ENCODE measurements around the gene VPS54.

Gene VPS54

GRCh38 chr2:64019083-64019974 is at the start of gene VPS54:
VPS54 (minus strand) TSS chr2:64019428; CDS start chr2:63983999, 35,429 bp downstream.
- DNase-seq (ENCODE audit: low read depth): peak; percentile 32

- no peak for DNase-seq (ENCODE audit: low read depth)
Observed at GRCh38 chr2:64067326-64067725, 48.1 kb upstream of the VPS54 start.

GRCh38 chr2:64065516-64065915 is 46.3 kb upstream of the VPS54 start:
- DNase-seq (ENCODE audit: low read depth): no peak

GRCh38 chr2:64063924-64064331 is 44.7 kb upstream of the VPS54 start:
- no peak for DNase-seq (ENCODE audit: low read depth)

- no peak for DNase-seq (ENCODE audit: low read depth)
Observed at GRCh38 chr2:64063454-64063853, 44.2 kb upstream of the VPS54 start.

- no peak for DNase-seq (ENCODE audit: low read depth)
Observed at GRCh38 chr2:64062840-64063239, 43.6 kb upstream of the VPS54 start.

- DNase-seq (ENCODE audit: low read depth): no peak
Observed at GRCh38 chr2:64059270-64059669, 40.0 kb upstream of the VPS54 start.

GRCh38 chr2:64056021-64056420 is 36.8 kb upstream of the VPS54 start:
- DNase-seq (ENCODE audit: low read depth): no peak

- DNase-seq (ENCODE audit: low read depth): no peak
Observed at GRCh38 chr2:64054161-64054915, 35.1 kb upstream of the VPS54 start.

- DNase-seq (ENCODE audit: low read depth): no peak
Observed at GRCh38 chr2:64052463-64053241, 33.4 kb upstream of the VPS54 start.

GRCh38 chr2:64049633-64050220 is 30.5 kb upstream of the VPS54 start:
- no peak for DNase-seq (ENCODE audit: low read depth)

- DNase-seq (ENCODE audit: low read depth): no peak
Observed at GRCh38 chr2:64045938-64046337, 26.7 kb upstream of the VPS54 start.

GRCh38 chr2:64040161-64040560 is 20.9 kb upstream of the VPS54 start:
- DNase-seq (ENCODE audit: low read depth): no peak

GRCh38 chr2:64036034-64036705 is 16.9 kb upstream of the VPS54 start:
- DNase-seq (ENCODE audit: low read depth): no peak

- DNase-seq (ENCODE audit: low read depth): no peak
Observed at GRCh38 chr2:64035072-64035942, 16.1 kb upstream of the VPS54 start.

GRCh38 chr2:64029116-64029665 is 10.0 kb upstream of the VPS54 start:
- no peak for DNase-seq (ENCODE audit: low read depth)

GRCh38 chr2:64025741-64026140 is 6.5 kb upstream of the VPS54 start:
- DNase-seq (ENCODE audit: low read depth): no peak

- DNase-seq (ENCODE audit: low read depth): no peak
Observed at GRCh38 chr2:64024259-64024949, 5.2 kb upstream of the VPS54 start.

GRCh38 chr2:64023485-64024258 is 4.4 kb upstream of the VPS54 start:
- no peak for DNase-seq (ENCODE audit: low read depth)
